K562 (cell line): Measurements from ENCODE around the gene WDR83. TPM values are rescaled to one million over a fixed set of nuclear protein-coding genes. Genes with fewer than 3 reads are reported as not detected.

Experiments
- ATAC-seq: fragments of 200-7000 bp; cut with Tn5 transposase; 3 replicates; pipeline ENCODE4 v1.9.1; 2020; ENCODE audit warnings: moderate library complexity
- BruUV-seq: library from RNA; stranded (reverse); fragments of 400-500 nt; replicated peaks from 2 replicates; lab custom pipeline; 2021; lab: Mats Ljungman, UMichigan
- CTCF ChIA-PET: fragments of 300-600 bp; formaldehyde crosslinking; extraction: SDS; loops from one replicate; lab custom pipeline; 2021; ENCODE audit warnings: low intra/inter-chr PET ratio; lab: Yijun Ruan, JAX
- POLR2A ChIA-PET: fragments of 300-600, 350-650 bp; sonication (Branson Sonifier 250); formaldehyde crosslinking; extraction: SDS; loops from one replicate; lab custom pipeline; 2021; ENCODE audit warnings: antibody characterized with exemption, inconsistent platforms; lab: Yijun Ruan, JAX
- DNase-seq, 4 experiments: peaks; one replicate each; pipeline versions ENCODE4 v3.0.0 to v3.0.0-alpha.2; 2011 to 2018; ENCODE audit warnings: low spot score in 3 of 4, mixed read lengths in 3 of 4; ENCODE audit errors: extremely low read depth in 1 of 4
- FAIRE-seq: peaks from 2 replicates; lab custom pipeline; 2011; peaks lifted over from hg19 to GRCh38; lab: Jason Lieb, UNC
- H2AFZ ChIP-seq: 2 replicates; pipeline ENCODE4 v1.6.0; 2011; ENCODE audit warnings: low read depth, low read length, control low read depth, inconsistent platforms
- H3K27ac ChIP-seq: fragments of 200-600 bp; 3 replicates; pipeline ENCODE4 v1.8.0; 2011; ENCODE audit warnings: low read depth, mild to moderate bottlenecking, control low read depth, inconsistent platforms, low read length, moderate library complexity, mixed read lengths; ENCODE audit errors: extremely low read depth
- H3K27me3 ChIP-seq, 2 experiments: fragments of 300-600 bp in 1 of 2; 2 replicates in 1 of 2; 3 replicates in 1 of 2; pipeline versions ENCODE4 v1.6.0 to v1.8.0; 2011; ENCODE audit warnings: inconsistent platforms in 2 of 2, low read length in 2 of 2, mild to moderate bottlenecking in 1 of 2, mixed read lengths in 1 of 2, moderate library complexity in 1 of 2; ENCODE audit not compliant: control insufficient read depth in 2 of 2, insufficient read depth in 2 of 2
- H3K36me3 ChIP-seq: fragments of 300-600 bp; 3 replicates; pipeline ENCODE4 v1.8.0; 2011; ENCODE audit warnings: mild to moderate bottlenecking, low read length, inconsistent platforms; ENCODE audit not compliant: control insufficient read depth, insufficient read depth
- H3K4me1 ChIP-seq, 2 experiments: fragments of 200-600 bp in 1 of 2; replicated peaks in 1 of 2; 2 replicates in 1 of 2; 3 replicates in 1 of 2; pipeline versions ENCODE4 v1.5.1 to v1.8.0; 2011; ENCODE audit warnings: inconsistent platforms in 2 of 2, low read length in 2 of 2, mild to moderate bottlenecking in 1 of 2, mixed read lengths in 1 of 2, moderate library complexity in 1 of 2; ENCODE audit not compliant: control insufficient read depth in 2 of 2, insufficient read depth in 2 of 2
- H3K4me2 ChIP-seq: 2 replicates; pipeline ENCODE4 v1.6.1; 2011; ENCODE audit warnings: low read length, control low read depth, inconsistent platforms, mixed read lengths; ENCODE audit not compliant: insufficient read depth
- H3K4me3 ChIP-seq: fragments of 200-600 bp; sonication (generic), shearing (Covaris generic); 2 replicates; pipeline ENCODE4 v1.5.1; 2016; ENCODE audit warnings: control low read depth, inconsistent platforms
- H3K79me2 ChIP-seq: fragments of 200-600 bp; 3 replicates; pipeline ENCODE4 v1.8.0; 2011; ENCODE audit warnings: low read length, inconsistent platforms; ENCODE audit not compliant: control insufficient read depth, insufficient read depth
- H3K9ac ChIP-seq, 2 experiments: 2 replicates each; pipeline versions ENCODE4 v1.6.0 to v1.6.1; 2011; ENCODE audit warnings: low read depth in 2 of 2, low read length in 2 of 2, control low read depth in 1 of 2, inconsistent platforms in 1 of 2, mild to moderate bottlenecking in 1 of 2, mixed read lengths in 1 of 2; ENCODE audit not compliant: insufficient read depth in 1 of 2
- H3K9me1 ChIP-seq: one replicate; pipeline ENCODE4 v1.6.0; 2011; ENCODE audit warnings: inconsistent platforms, mild to moderate bottlenecking, low read length, moderate library complexity; ENCODE audit not compliant: control insufficient read depth, insufficient read depth
- H3K9me3 ChIP-seq: replicated peaks from 2 replicates; pipeline ENCODE4 v1.5.1; 2011; ENCODE audit warnings: low read depth, low read length, inconsistent platforms; ENCODE audit not compliant: control insufficient read depth, insufficient read depth
- H4K20me1 ChIP-seq: replicated peaks from 2 replicates; pipeline ENCODE4 v1.6.1; 2011; ENCODE audit warnings: low read length, inconsistent platforms, mixed read lengths; ENCODE audit not compliant: control insufficient read depth, insufficient read depth
- ATF1 ChIP-seq, 2 experiments: fragments of 450-650 bp in 1 of 2; IDR thresholded peaks; 2 replicates each; pipeline ENCODE4 v1.6.1; 2016; ENCODE audit warnings: missing compliant biosample characterization in 1 of 2, missing genetic modification characterization in 1 of 2
- BRD4 ChIP-seq: fragments of 200-600 bp; sonication (generic); IDR thresholded peaks from 2 replicates; pipeline ENCODE4 v1.6.1; 2017; ENCODE audit warnings: inconsistent platforms
- CREB1 ChIP-seq, 2 experiments: sonication (generic) in 1 of 2; formaldehyde crosslinking in 1 of 2; IDR thresholded peaks; 2 replicates each; pipeline versions ENCODE4 v1.6.1 to v1.8.0; 2012 to 2022; ENCODE audit warnings: inconsistent platforms in 1 of 2, mild to moderate bottlenecking in 1 of 2, missing genetic modification reagents in 1 of 2, moderate library complexity in 1 of 2
- DNMT1 ChIP-seq: fragments of 450-650 bp; IDR thresholded peaks from 2 replicates; pipeline ENCODE4 v1.6.1; 2016; ENCODE audit warnings: antibody characterized with exemption, mild to moderate bottlenecking
- ETV5 ChIP-seq: sonication (generic); formaldehyde crosslinking; IDR thresholded peaks from 2 replicates; pipeline ENCODE4 v1.4.0; 2020; ENCODE audit warnings: low read depth, mild to moderate bottlenecking, missing genetic modification reagents
- HDAC3 ChIP-seq: fragments of 450-650 bp; IDR thresholded peaks from 2 replicates; pipeline ENCODE4 v1.6.1; 2018; ENCODE audit warnings: borderline replicate concordance, mild to moderate bottlenecking, moderate library complexity; ENCODE audit not compliant: partially characterized antibody
- HNRNPL ChIP-seq: fragments of 200-400 bp; formaldehyde crosslinking; IDR thresholded peaks from 2 replicates; pipeline ENCODE4 v1.6.1; 2017; ENCODE audit warnings: low read depth, mild to moderate bottlenecking, low read length
- ID3 ChIP-seq, 2 experiments: fragments of 250-450 bp in 1 of 2; fragments of 450-650 bp in 1 of 2; sonication (Bioruptor Pico) in 1 of 2; IDR thresholded peaks; 2 replicates each; pipeline versions ENCODE4 v1.6.1 to v1.8.0; 2016 to 2021; ENCODE audit warnings: mild to moderate bottlenecking in 2 of 2, moderate library complexity in 2 of 2, missing compliant biosample characterization in 1 of 2, missing genetic modification characterization in 1 of 2
- PCBP1 ChIP-seq: fragments of 200-400 bp; formaldehyde crosslinking; IDR thresholded peaks from 2 replicates; pipeline ENCODE4 v1.6.1; 2018; ENCODE audit warnings: mild to moderate bottlenecking, low read depth, low read length; ENCODE audit not compliant: poor library complexity, severe bottlenecking
- PHF21A ChIP-seq: fragments of 450-650 bp; IDR thresholded peaks from 2 replicates; pipeline ENCODE4 v1.6.1; 2017; ENCODE audit warnings: low read depth, borderline replicate concordance
- POLR2AphosphoS2 ChIP-seq: IDR thresholded peaks from 2 replicates; pipeline ENCODE4 v1.6.1; 2012; ENCODE audit warnings: low read length, improper control_type of control experiment
- THAP12 ChIP-seq: fragments of 250-450 bp; sonication (Bioruptor Pico); IDR thresholded peaks from 2 replicates; pipeline ENCODE4 v1.9.0; 2021; ENCODE audit warnings: mild to moderate bottlenecking, inconsistent platforms
- ZNF12 ChIP-seq: sonication (generic); formaldehyde crosslinking; IDR thresholded peaks from 2 replicates; pipeline ENCODE4 v1.4.0; 2020; ENCODE audit warnings: mild to moderate bottlenecking, missing genetic modification reagents
- ZNF324 ChIP-seq: fragments of 250-450 bp; sonication (Bioruptor Pico); IDR thresholded peaks from 2 replicates; pipeline ENCODE4 v1.4.0; 2020; ENCODE audit warnings: mild to moderate bottlenecking
- ZNF668 ChIP-seq: fragments of 250-450 bp; sonication (Bioruptor Pico); IDR thresholded peaks from 2 replicates; pipeline ENCODE4 v1.8.0; 2022; ENCODE audit warnings: mild to moderate bottlenecking, inconsistent platforms
- WGBS: fragments of 100-300 bp; shearing (Covaris generic); methylation state at CpG from one replicate; pipeline ENCODE4 v1.1.6; 2016; ENCODE audit warnings: low coverage, mixed read lengths; ENCODE audit not compliant: insufficient coverage; ENCODE audit errors: missing lambda C conversion rate; 5-methylcytosine and 5-hydroxymethylcytosine counted together
- in situ Hi-C: fragments of 300-500 bp; cut with MboI; formaldehyde crosslinking; loops from 4 replicates; pipeline ENCODE4 v1.15.0; 2018; ENCODE audit warnings: inconsistent platforms, mixed read lengths
- intact Hi-C: fragments of 100-400 bp; cut with micrococcal nuclease; formaldehyde crosslinking; loops from 2 replicates; pipeline ENCODE4 v1.14.2; 2022
- polyA plus RNA-seq, 8 experiments: library from polyadenylated mRNA; depleted of rRNA in 4 of 8; stranded (reverse) in 5 of 8; unstranded in 3 of 8; fragments of >200 nt; fragmentation: Nextera tagmentation in 2 of 8; fragmentation: Illumina TruSeq in 1 of 8; extraction: Ambion mirVana in 2 of 8; extraction: Trizol in 1 of 8; gene quantifications; 2 replicates each; pipeline versions ENCODE4 v1.2.1 to v1.2.3, GENCODE V29; 2011 to 2014; ENCODE audit warnings: inconsistent platforms in 1 of 8, missing spikeins in 1 of 8
- total RNA-seq, 7 experiments: library from RNA; depleted of rRNA in 6 of 7; stranded (reverse); fragments of >200 nt in 6 of 7; fragmentation: Illumina TruSeq in 2 of 7; extraction: Trizol in 2 of 7; gene quantifications; 2 replicates each; pipeline versions ENCODE4 v1.2.1 to v1.2.3, GENCODE V29; 2011 to 2021; ENCODE audit warnings: low replicate concordance in 1 of 7
- TF ChIP-seq, protein P1 (sequence below): sonication (generic); formaldehyde crosslinking; IDR thresholded peaks from 2 replicates; pipeline ENCODE4 v1.9.0; 2022; ENCODE audit warnings: mild to moderate bottlenecking, missing genetic modification reagents

Gene WDR83
- total and polyA plus RNA-seq, 9 of the 15 experiments (the other 6 are each of a cell fraction or from before 2014, with no cell fraction given), result 0.52 to 21.3 (median 4.2) TPM

GRCh38 chr19:12681074-12681987, 14.7 kb downstream of the WDR83 start, which contains the start of gene DHPS:
TSS of gene DHPS (minus strand) at chr19:12681880. CDS start at chr19:12681766, 114 bp downstream.
- POLR2A ChIA-PET, result interaction anchor here (0.6 to 4.7 kb wide), 18 partner anchors 10 to 510 kb away, joined by 3 to 39 read pairs (median 4); partner anchors contain the start of genes BEST2, FBXW9 and JUNB
- TSS peak; percentile 76 for BruUV-seq
- no peaks in the 10 kb centered on the region for H3K27me3 ChIP-seq
- no peaks in the 10 kb centered on the region for H3K9me1 ChIP-seq
- in situ Hi-C loops (no loop called here), intact Hi-C loops (no loop called here)
- no peaks in the 10 kb centered on the region for H3K9me3 ChIP-seq
- FAIRE-seq (peak; percentile 94), DNase-seq (peak; percentile 85 to 99 (median 90)), ATAC-seq (peak; percentile 90)
- 1% methylated on average over 66 of the region's 68 CpGs for WGBS
- H3K9ac ChIP-seq, result peak within 1 kb of the TSS; percentile 97
- CTCF ChIA-PET, result no interaction called here
- H3K4me3 ChIP-seq, result peak within 1 kb of the TSS; percentile 68
- H3K4me1 ChIP-seq, result peaks cover 0 to 19% of the 10 kb centered on the region in 2 experiments; a peak in 3 of 5 replicates
- H3K79me2 ChIP-seq, result peaks cover 13% of the 10 kb centered on the region
- peak within 1 kb of the TSS; percentile 98 for H3K4me2 ChIP-seq
- H3K36me3 ChIP-seq, result peaks cover 38% of the 10 kb centered on the region
- no peaks in the 10 kb centered on the region; the same call in 1 of the 2 replicates for H4K20me1 ChIP-seq
- H2AFZ ChIP-seq, result peak within 1 kb of the TSS; percentile 96
- H3K27ac ChIP-seq, result peak within 1 kb of the TSS; percentile 98
- TF ChIP-seq ZNF12 (CRISPR knock-in tag), result peak; percentile 85; the same call in 1 of the 2 replicates
- 0 out of 2 replicates have a peak, but pooled peaks have one; percentile 51 for TF ChIP-seq THAP12 (CRISPR knock-in tag)
- peak; percentile 70 for TF ChIP-seq ETV5
- TF ChIP-seq, protein P1, sequence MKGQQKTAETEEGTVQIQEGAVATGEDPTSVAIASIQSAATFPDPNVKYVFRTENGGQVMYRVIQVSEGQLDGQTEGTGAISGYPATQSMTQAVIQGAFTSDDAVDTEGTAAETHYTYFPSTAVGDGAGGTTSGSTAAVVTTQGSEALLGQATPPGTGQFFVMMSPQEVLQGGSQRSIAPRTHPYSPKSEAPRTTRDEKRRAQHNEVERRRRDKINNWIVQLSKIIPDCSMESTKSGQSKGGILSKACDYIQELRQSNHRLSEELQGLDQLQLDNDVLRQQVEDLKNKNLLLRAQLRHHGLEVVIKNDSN, result peak; percentile 92
- peak; percentile 16; the same call in 1 of the 2 replicates for TF ChIP-seq ZNF324 (CRISPR knock-in tag)
- TF ChIP-seq ID3 (CRISPR knock-in tag; IDR thresholded peaks at IDR 0.05), result no peak
- 0 out of 2 replicates have a peak, but pooled peaks have one; percentile 51 for TF ChIP-seq ID3 (tag; IDR thresholded peaks at IDR 0.05)
- peak; percentile 84; the same call in 1 of the 2 replicates for TF ChIP-seq BRD4
- peak; percentile 47 for TF ChIP-seq CREB1 (IDR thresholded peaks at IDR 0.05)
- peak; percentile 73; the same call in 1 of the 2 replicates for TF ChIP-seq CREB1 (CRISPR knock-in tag; IDR thresholded peaks at IDR 0.05)
- TF ChIP-seq HNRNPL, result no peak
- no peak for TF ChIP-seq ATF1 (CRISPR knock-in tag; IDR thresholded peaks at IDR 0.05)
- TF ChIP-seq ATF1 (tag; IDR thresholded peaks at IDR 0.05), result peak; percentile 89
- no peak for TF ChIP-seq DNMT1
- TF ChIP-seq HDAC3, result no peak
- peak; percentile 38; the same call in 1 of the 2 replicates for TF ChIP-seq ZNF668 (CRISPR knock-in tag)
- 0 out of 2 replicates have a peak, but pooled peaks have one; percentile 41 for TF ChIP-seq PHF21A
- TF ChIP-seq PCBP1, result peak; percentile 73
- peak; percentile 94 for TF ChIP-seq POLR2AphosphoS2
